ENCODE data around the gene RCN1.

DNA sequence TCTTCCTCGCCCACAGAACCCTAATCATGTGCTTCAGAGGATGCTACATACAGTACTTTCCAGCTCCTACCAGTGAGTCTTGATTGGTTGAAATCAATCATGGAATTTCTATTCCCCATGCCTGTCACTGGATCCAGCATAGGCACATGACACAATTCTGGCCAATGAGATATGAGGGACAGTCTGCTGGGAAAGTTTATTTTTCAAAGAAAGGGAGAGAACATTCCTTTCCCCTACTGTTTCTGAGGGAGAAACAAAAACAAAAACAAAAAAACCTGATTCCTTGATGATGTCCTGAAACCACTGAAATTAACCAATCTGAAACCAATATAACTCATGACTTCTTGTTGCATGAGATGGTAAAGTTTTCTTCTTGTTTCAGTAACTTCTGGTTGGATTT is 3.3 kb upstream of the RCN1 start:
- no peak for TF ChIP-seq L3MBTL2 (conservative IDR thresholded peaks at IDR 0.05)
- TF ChIP-seq FOXM1 (IDR thresholded peaks at IDR 0.05; ENCODE audit: borderline replicate concordance), result no peak
- no peak for TF ChIP-seq SP1 (IDR thresholded peaks at IDR 0.05)
- TF ChIP-seq ELF4 (IDR thresholded peaks at IDR 0.05), result no peak
- no peak for TF ChIP-seq HDGF (IDR thresholded peaks at IDR 0.05; ENCODE audit: borderline replicate concordance)
- no peak for TF ChIP-seq NFRKB (IDR thresholded peaks at IDR 0.05)
- no peak for TF ChIP-seq FOXA1 (IDR thresholded peaks at IDR 0.05)
- no peak for TF ChIP-seq TARDBP (IDR thresholded peaks at IDR 0.05)
- TF ChIP-seq ZNF384 (IDR thresholded peaks at IDR 0.05), result no peak
- 0 out of 2 replicates have a peak, but pooled peaks have one; percentile 16 for TF ChIP-seq PKNOX1 (IDR thresholded peaks at IDR 0.05)
- no peak for TF ChIP-seq SUZ12 (IDR thresholded peaks at IDR 0.05)
- TF ChIP-seq ARNT (IDR thresholded peaks at IDR 0.05), result no peak

All from HEK293T (cell line).